H9 (cell line): ENCODE data around the gene KIAA1671. TPM values are rescaled to one million over a fixed set of nuclear protein-coding genes. Genes with fewer than 3 reads are reported as not detected.

Source experiments
- DNase-seq: peaks from one replicate; pipeline ENCODE4 v3.0.0-alpha.2; 2017
- H2AFZ ChIP-seq: one replicate; pipeline ENCODE4 v1.6.1; 2013; ENCODE audit warnings: mild to moderate bottlenecking, low read length, control low read depth, moderate library complexity
- H2AK5ac ChIP-seq: 2 replicates; pipeline ENCODE4 v1.6.1; 2013; ENCODE audit warnings: low read length, control low read depth, mixed read lengths; ENCODE audit not compliant: insufficient read length
- H2BK120ac ChIP-seq: one replicate; pipeline ENCODE4 v1.6.1; 2013; ENCODE audit warnings: low read depth, mild to moderate bottlenecking, low read length, control low read depth, inconsistent platforms; ENCODE audit not compliant: poor library complexity, severe bottlenecking
- H2BK12ac ChIP-seq: 2 replicates; pipeline ENCODE4 v1.6.1; 2013; ENCODE audit warnings: low read length, control low read depth, mixed read lengths, low read depth; ENCODE audit not compliant: insufficient read length
- H2BK15ac ChIP-seq: 2 replicates; pipeline ENCODE4 v1.6.1; 2013; ENCODE audit warnings: low read depth, low read length, control low read depth
- H2BK20ac ChIP-seq: one replicate; pipeline ENCODE4 v1.6.1; 2013; ENCODE audit warnings: low read depth, mild to moderate bottlenecking, low read length, control low read depth, inconsistent platforms; ENCODE audit not compliant: poor library complexity, severe bottlenecking
- H2BK5ac ChIP-seq: 2 replicates; pipeline ENCODE4 v1.6.1; 2013; ENCODE audit warnings: low read length, control low read depth, mixed read lengths; ENCODE audit not compliant: insufficient read length
- H3K14ac ChIP-seq: 2 replicates; pipeline ENCODE4 v1.6.1; 2013; ENCODE audit warnings: low read length, control low read depth; ENCODE audit not compliant: insufficient read depth
- H3K18ac ChIP-seq: 2 replicates; pipeline ENCODE4 v1.6.1; 2013; ENCODE audit warnings: low read depth, mild to moderate bottlenecking, mixed read lengths, low read length, control low read depth; ENCODE audit not compliant: insufficient read length
- H3K23ac ChIP-seq: 2 replicates; pipeline ENCODE4 v1.6.1; 2013; ENCODE audit warnings: low read length, control low read depth, mixed read lengths, low read depth; ENCODE audit not compliant: insufficient read length
- H3K23me2 ChIP-seq: 2 replicates; pipeline ENCODE4 v1.6.1; 2013; ENCODE audit warnings: low read depth, mild to moderate bottlenecking, mixed read lengths, low read length, control low read depth; ENCODE audit not compliant: insufficient read length, poor library complexity, severe bottlenecking
- H3K27ac ChIP-seq: 2 replicates; pipeline ENCODE4 v1.5.1; 2013; ENCODE audit warnings: low read length, control low read depth, mixed read lengths, low read depth; ENCODE audit not compliant: insufficient read length
- H3K27me3 ChIP-seq: 2 replicates; pipeline ENCODE4 v1.6.1; 2013; ENCODE audit warnings: low read length, control low read depth, inconsistent platforms; ENCODE audit not compliant: insufficient read depth
- H3K4ac ChIP-seq: 2 replicates; pipeline ENCODE4 v1.6.1; 2013; ENCODE audit warnings: low read depth, mild to moderate bottlenecking, control low read depth, inconsistent platforms, low read length, moderate library complexity
- H3K4me1 ChIP-seq: 2 replicates; pipeline ENCODE4 v1.6.1; 2013; ENCODE audit warnings: low read length, control low read depth, inconsistent platforms; ENCODE audit not compliant: insufficient read depth
- H3K4me2 ChIP-seq: 2 replicates; pipeline ENCODE4 v1.6.1; 2013; ENCODE audit warnings: low read length, control low read depth, mixed read lengths; ENCODE audit not compliant: insufficient read length, insufficient read depth
- H3K56ac ChIP-seq: 2 replicates; pipeline ENCODE4 v1.6.1; 2013; ENCODE audit warnings: low read depth, mild to moderate bottlenecking, mixed read lengths, low read length, control low read depth; ENCODE audit not compliant: insufficient read length
- H3K79me1 ChIP-seq: 2 replicates; pipeline ENCODE4 v1.6.1; 2013; ENCODE audit warnings: low read depth, mild to moderate bottlenecking, moderate library complexity, low read length, control low read depth, inconsistent platforms; ENCODE audit not compliant: insufficient read depth, poor library complexity, severe bottlenecking
- H3K79me2 ChIP-seq: 2 replicates; pipeline ENCODE4 v1.6.1; 2013; ENCODE audit warnings: low read length, control low read depth, inconsistent platforms; ENCODE audit not compliant: insufficient read depth
- H3K9ac ChIP-seq: 2 replicates; pipeline ENCODE4 v1.6.1; 2013; ENCODE audit warnings: low read length, control low read depth, mixed read lengths; ENCODE audit not compliant: insufficient read length; ENCODE audit errors: extremely low read depth
- H3K9me3 ChIP-seq: one replicate; pipeline ENCODE4 v1.6.1; 2013; ENCODE audit warnings: low read depth, low read length, inconsistent platforms; ENCODE audit not compliant: control insufficient read depth
- H3T11ph ChIP-seq: one replicate; pipeline ENCODE4 v1.6.1; 2013; ENCODE audit warnings: mild to moderate bottlenecking, low read length, control low read depth, inconsistent platforms
- H4K20me1 ChIP-seq: one replicate; pipeline ENCODE4 v1.6.1; 2013; ENCODE audit not compliant: control insufficient read depth, insufficient read length, insufficient read depth
- H4K5ac ChIP-seq: 2 replicates; pipeline ENCODE4 v1.6.1; 2013; ENCODE audit warnings: low read depth, mild to moderate bottlenecking, mixed read lengths, low read length, control low read depth; ENCODE audit not compliant: insufficient read length
- H4K8ac ChIP-seq: replicated peaks from 2 replicates; pipeline ENCODE4 v1.6.1; 2013; ENCODE audit warnings: low read length, control low read depth, mixed read lengths, low read depth; ENCODE audit not compliant: insufficient read length
- H4K91ac ChIP-seq: 2 replicates; pipeline ENCODE4 v1.6.1; 2013; ENCODE audit warnings: low read depth, mild to moderate bottlenecking, moderate library complexity, mixed read lengths, low read length, control low read depth; ENCODE audit not compliant: insufficient read length
- H3K27ac Mint-ChIP-seq, 3 experiments: 2 replicates in 2 of 3; 3 replicates in 1 of 3; pipeline ENCODE4 v1.8.0; 2020 to 2021; ENCODE audit warnings: mixed read lengths in 3 of 3, mild to moderate bottlenecking in 1 of 3, moderate library complexity in 1 of 3
- H3K27me3 Mint-ChIP-seq: 2 replicates; pipeline ENCODE4 v1.8.0; 2021; ENCODE audit warnings: low read depth, mild to moderate bottlenecking, moderate library complexity, mixed read lengths
- H3K36me3 Mint-ChIP-seq, 3 experiments: 2 replicates in 2 of 3; 3 replicates in 1 of 3; pipeline ENCODE4 v1.8.0; 2020 to 2021; ENCODE audit warnings: low read depth in 3 of 3, mixed read lengths in 3 of 3; ENCODE audit not compliant: insufficient read depth in 1 of 3
- H3K4me1 Mint-ChIP-seq, 2 experiments: 2 replicates each; pipeline ENCODE4 v1.8.0; 2020; ENCODE audit warnings: mixed read lengths in 2 of 2
- H3K4me3 Mint-ChIP-seq, 2 experiments: 2 replicates in 1 of 2; 3 replicates in 1 of 2; pipeline ENCODE4 v1.8.0; 2020 to 2021; ENCODE audit warnings: mild to moderate bottlenecking in 2 of 2, mixed read lengths in 2 of 2, moderate library complexity in 1 of 2
- H3K9me3 Mint-ChIP-seq, 2 experiments: 2 replicates in 1 of 2; 3 replicates in 1 of 2; pipeline ENCODE4 v1.8.0; 2020; ENCODE audit warnings: mild to moderate bottlenecking in 2 of 2, mixed read lengths in 2 of 2, moderate library complexity in 1 of 2
- WGBS: extraction: QIAGEN DNeasy Blood & Tissue Kit; methylation state at CpG from one replicate; pipeline ENCODE4 v1.1.7; 2013; ENCODE audit warnings: missing lambda C conversion rate, low lambda C conversion rate, mixed read lengths; ENCODE audit not compliant: insufficient read length; ENCODE audit errors: extremely low coverage; 5-methylcytosine and 5-hydroxymethylcytosine counted together
- total RNA-seq: library from RNA; stranded (reverse); gene quantifications from 2 replicates; pipeline ENCODE4 v1.2.1, GENCODE V29; 2021
- TF ChIP-seq, protein P1 (sequence below): fragments of 200-600 bp; sonication (generic); conservative IDR thresholded peaks from 3 replicates; pipeline ENCODE4 v1.8.0; 2021; ENCODE audit warnings: antibody characterized with exemption, mild to moderate bottlenecking

Gene KIAA1671
- total RNA-seq, 1 experiment from 2014 or later = 22.6 TPM

DNA sequence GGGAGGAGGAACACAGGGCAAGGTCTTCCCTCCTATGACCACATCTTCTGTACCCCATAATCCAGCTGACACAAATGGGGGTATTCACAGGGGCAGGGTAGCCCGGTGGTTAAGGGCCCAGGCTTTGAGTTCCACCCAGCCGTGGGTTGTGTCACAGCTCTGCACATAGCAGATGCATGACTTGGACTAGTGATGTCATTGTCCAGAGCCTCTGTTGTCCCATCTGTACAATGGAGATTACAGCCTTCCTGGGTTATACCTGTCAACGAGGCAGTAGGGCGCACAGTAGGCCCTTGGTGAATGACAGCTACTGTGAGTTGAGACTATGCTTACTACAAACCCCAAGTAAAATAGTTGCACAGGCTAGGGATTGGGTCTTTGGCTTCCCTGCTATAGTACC, 147.9 kb downstream of the KIAA1671 start:
- Mint-ChIP-seq H3K4me3 (no peak overlapping the region), H3K4me1 (peaks cover 24 to 31% of the 10 kb centered on the region in 2 experiments), H3K27ac (peak overlapping the region in 1 of 3 experiments; percentile 93; a peak in 1 of 7 replicates), H3K36me3 (no peaks in the 10 kb centered on the region; a peak in 1 of 7 replicates), H3K9me3 (no peaks in the 10 kb centered on the region), H3K27me3 (no peaks in the 10 kb centered on the region)
- Histone ChIP-seq H3K79me1 (no peaks in the 10 kb centered on the region), H3K18ac (no peak overlapping the region), H3T11ph (no peak overlapping the region), H3K56ac (peak overlapping the region; percentile 22), H4K91ac (no peak overlapping the region), H3K23ac (no peak overlapping the region), H3K14ac (no peak overlapping the region), H3K79me2 (no peaks in the 10 kb centered on the region), H3K23me2 (no peaks in the 10 kb centered on the region), H2AFZ (no peak overlapping the region), H3K27me3 (no peaks in the 10 kb centered on the region), H4K5ac (no peak overlapping the region), H4K20me1 (no peaks in the 10 kb centered on the region), H3K4me1 (peaks cover 3% of the 10 kb centered on the region; the same call in 1 of the 2 replicates), H3K4me2 (no peak overlapping the region), H4K8ac (no peak overlapping the region), H2AK5ac (no peak overlapping the region), H3K4ac (no peak overlapping the region), H2BK120ac (no peak overlapping the region), H3K27ac (no peak overlapping the region), H2BK5ac (no peak overlapping the region), H2BK20ac (no peak overlapping the region), H3K9ac (no peak overlapping the region), H2BK12ac (no peak overlapping the region), H2BK15ac (no peak overlapping the region), H3K9me3 (no peaks in the 10 kb centered on the region)
- no peak for DNase-seq
- WGBS = no CpG with 5 or more reads among the region's 4 CpGs
- TF ChIP-seq, protein P1, sequence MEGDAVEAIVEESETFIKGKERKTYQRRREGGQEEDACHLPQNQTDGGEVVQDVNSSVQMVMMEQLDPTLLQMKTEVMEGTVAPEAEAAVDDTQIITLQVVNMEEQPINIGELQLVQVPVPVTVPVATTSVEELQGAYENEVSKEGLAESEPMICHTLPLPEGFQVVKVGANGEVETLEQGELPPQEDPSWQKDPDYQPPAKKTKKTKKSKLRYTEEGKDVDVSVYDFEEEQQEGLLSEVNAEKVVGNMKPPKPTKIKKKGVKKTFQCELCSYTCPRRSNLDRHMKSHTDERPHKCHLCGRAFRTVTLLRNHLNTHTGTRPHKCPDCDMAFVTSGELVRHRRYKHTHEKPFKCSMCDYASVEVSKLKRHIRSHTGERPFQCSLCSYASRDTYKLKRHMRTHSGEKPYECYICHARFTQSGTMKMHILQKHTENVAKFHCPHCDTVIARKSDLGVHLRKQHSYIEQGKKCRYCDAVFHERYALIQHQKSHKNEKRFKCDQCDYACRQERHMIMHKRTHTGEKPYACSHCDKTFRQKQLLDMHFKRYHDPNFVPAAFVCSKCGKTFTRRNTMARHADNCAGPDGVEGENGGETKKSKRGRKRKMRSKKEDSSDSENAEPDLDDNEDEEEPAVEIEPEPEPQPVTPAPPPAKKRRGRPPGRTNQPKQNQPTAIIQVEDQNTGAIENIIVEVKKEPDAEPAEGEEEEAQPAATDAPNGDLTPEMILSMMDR = no peak
